ENCODE results near the gene RAD51AP1. TPM values are rescaled to one million over a fixed set of nuclear protein-coding genes. Genes with fewer than 3 reads are reported as not detected.

The RAD51AP1 gene
- total RNA-seq, 1 experiment from 2014 or later: 59.4 TPM

DNA sequence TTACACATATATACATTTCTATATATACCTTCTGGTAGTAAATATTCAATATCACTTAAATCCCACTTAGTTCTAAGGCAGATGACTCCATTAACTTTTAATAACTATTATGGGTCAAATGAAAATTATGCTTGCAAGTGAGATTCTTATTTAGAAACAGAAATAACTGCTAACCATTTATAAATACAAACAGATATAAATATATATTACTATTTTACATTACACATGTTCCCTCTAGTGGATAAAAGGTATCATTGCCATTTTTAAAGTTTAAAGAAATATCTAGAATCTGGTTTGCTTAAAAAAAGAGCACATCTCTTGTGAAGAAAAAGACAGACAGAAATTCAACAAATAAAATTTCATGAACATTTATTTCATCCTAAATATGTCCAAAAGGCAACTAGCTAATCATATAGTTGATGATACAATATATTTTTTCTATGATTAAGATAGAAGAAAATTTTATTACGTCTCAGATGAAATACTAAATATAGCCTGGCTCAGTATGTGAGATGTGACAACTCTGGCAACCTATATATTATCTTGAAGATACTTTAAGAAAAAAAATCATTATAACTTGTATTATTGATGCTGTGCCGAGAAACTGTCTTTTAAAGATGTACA lies 11.7 kb upstream of the RAD51AP1 start:
- H3K4me1 Mint-ChIP-seq: no peaks in the 10 kb centered on the region
- DNase-seq: no peak

More for the DNA sequence above, 11.7 kb upstream of the RAD51AP1 start:
- Histone ChIP-seq H2BK5ac (ENCODE audit: insufficient read length, low read length) (no peak overlapping the region), H2BK120ac (ENCODE audit: low read depth, low read length, poor library complexity, severe bottlenecking) (no peak overlapping the region), H3T11ph (ENCODE audit: low read length) (no peak overlapping the region), H3K23me2 (ENCODE audit: insufficient read length, low read depth, low read length, poor library complexity, severe bottlenecking) (no peaks in the 10 kb centered on the region), H4K5ac (ENCODE audit: insufficient read length, low read depth, low read length) (no peak overlapping the region), H2AFZ (ENCODE audit: low read length) (no peak overlapping the region), H3K27ac (ENCODE audit: insufficient read length, low read depth, low read length) (no peak overlapping the region), H3K79me1 (ENCODE audit: insufficient read depth, low read depth, low read length, poor library complexity, severe bottlenecking) (no peaks in the 10 kb centered on the region), H3K56ac (ENCODE audit: insufficient read length, low read depth, low read length) (no peak overlapping the region), H3K14ac (ENCODE audit: insufficient read depth, low read length) (no peak overlapping the region), H3K23ac (ENCODE audit: insufficient read length, low read depth, low read length) (no peak overlapping the region), H2BK20ac (ENCODE audit: low read depth, low read length, poor library complexity, severe bottlenecking) (no peak overlapping the region), H2BK12ac (ENCODE audit: insufficient read length, low read depth, low read length) (no peak overlapping the region), H3K4me1 (ENCODE audit: insufficient read depth, low read length) (no peaks in the 10 kb centered on the region), H2AK5ac (ENCODE audit: insufficient read length, low read length) (no peak overlapping the region), H4K91ac (ENCODE audit: insufficient read length, low read depth, low read length) (no peak overlapping the region), H3K9ac (ENCODE audit: extremely low read depth, insufficient read length, low read length) (no peak overlapping the region), H3K9me3 (ENCODE audit: control insufficient read depth, low read depth, low read length) (no peaks in the 10 kb centered on the region), H4K20me1 (ENCODE audit: control insufficient read depth, insufficient read depth, insufficient read length) (no peaks in the 10 kb centered on the region), H3K18ac (ENCODE audit: insufficient read length, low read depth, low read length) (no peak overlapping the region), H2BK15ac (ENCODE audit: low read depth, low read length) (no peak overlapping the region), H3K4ac (ENCODE audit: low read depth, low read length) (no peak overlapping the region), H4K8ac (replicated peaks; ENCODE audit: insufficient read length, low read depth, low read length) (no peak overlapping the region), H3K4me2 (ENCODE audit: insufficient read depth, insufficient read length, low read length) (no peak overlapping the region), H3K79me2 (ENCODE audit: insufficient read depth, low read length) (no peaks in the 10 kb centered on the region), H3K27me3 (ENCODE audit: insufficient read depth, low read length) (no peaks in the 10 kb centered on the region)
- Mint-ChIP-seq H3K4me3 (no peak overlapping the region), H3K27me3 (ENCODE audit: low read depth) (no peaks in the 10 kb centered on the region), H3K36me3 (ENCODE audit: insufficient read depth in 1 of 3, low read depth in 3 of 3) (peaks cover 7 to 22% (median 9%) of the 10 kb centered on the region in 3 experiments; a peak in 5 of 7 replicates), H3K27ac (no peak overlapping the region), H3K9me3 (no peaks in the 10 kb centered on the region)
- TF ChIP-seq, protein P1, sequence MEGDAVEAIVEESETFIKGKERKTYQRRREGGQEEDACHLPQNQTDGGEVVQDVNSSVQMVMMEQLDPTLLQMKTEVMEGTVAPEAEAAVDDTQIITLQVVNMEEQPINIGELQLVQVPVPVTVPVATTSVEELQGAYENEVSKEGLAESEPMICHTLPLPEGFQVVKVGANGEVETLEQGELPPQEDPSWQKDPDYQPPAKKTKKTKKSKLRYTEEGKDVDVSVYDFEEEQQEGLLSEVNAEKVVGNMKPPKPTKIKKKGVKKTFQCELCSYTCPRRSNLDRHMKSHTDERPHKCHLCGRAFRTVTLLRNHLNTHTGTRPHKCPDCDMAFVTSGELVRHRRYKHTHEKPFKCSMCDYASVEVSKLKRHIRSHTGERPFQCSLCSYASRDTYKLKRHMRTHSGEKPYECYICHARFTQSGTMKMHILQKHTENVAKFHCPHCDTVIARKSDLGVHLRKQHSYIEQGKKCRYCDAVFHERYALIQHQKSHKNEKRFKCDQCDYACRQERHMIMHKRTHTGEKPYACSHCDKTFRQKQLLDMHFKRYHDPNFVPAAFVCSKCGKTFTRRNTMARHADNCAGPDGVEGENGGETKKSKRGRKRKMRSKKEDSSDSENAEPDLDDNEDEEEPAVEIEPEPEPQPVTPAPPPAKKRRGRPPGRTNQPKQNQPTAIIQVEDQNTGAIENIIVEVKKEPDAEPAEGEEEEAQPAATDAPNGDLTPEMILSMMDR (conservative IDR thresholded peaks at IDR 0.05): peak; percentile 79
- no CpG with 5 or more reads among the region's 2 CpGs for WGBS (ENCODE audit: extremely low coverage, insufficient read length, low lambda C conversion rate)

Data from H9 (cell line).